Activated CD4-positive, alpha-beta T cell treated with anti-CD3 and anti-CD28 coated beads, Interleukin-2, amount 50 U/mL, for 24 hours (primary cell): Measurements from ENCODE around the gene PRB2.
"Not testable (repeated sequence)": the region's sequence is repeated elsewhere in the genome, so short reads cannot be mapped to it uniquely, and the experiment has no call there.

Experiments used
- DNase-seq, 2 donors: peaks; one replicate each; pipeline ENCODE4 v3.0.0-alpha.2; 2020; ENCODE audit warnings: low read depth in 1 of 2, low spot score in 1 of 2

Gene PRB2

DNA sequence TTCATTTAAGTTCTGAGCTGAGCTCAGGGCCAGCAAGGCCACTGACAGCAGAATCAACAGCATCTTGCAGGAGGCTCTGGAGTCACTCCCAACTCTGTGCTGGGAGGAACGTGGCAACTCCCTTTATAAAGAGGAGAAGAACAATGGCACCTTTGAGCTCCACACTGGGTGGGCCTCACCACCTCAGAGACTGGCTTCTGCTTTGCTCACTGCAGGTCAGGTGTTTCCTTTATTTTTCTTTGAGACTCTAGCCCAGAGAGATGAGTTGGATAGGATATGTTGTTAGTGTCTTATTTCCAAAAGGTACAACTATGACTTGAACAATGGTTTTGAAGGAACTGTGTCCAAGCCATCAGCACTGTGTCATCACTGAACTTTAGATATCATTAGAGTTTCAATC, at the start of gene PRB2:
Gene PRB2, minus strand, starts transcription at position 101 of the 400 bp plus-strand sequence. Its CDS starts 38 bp downstream, at position 63.
- not testable (repeated sequence) for DNase-seq

DNA sequence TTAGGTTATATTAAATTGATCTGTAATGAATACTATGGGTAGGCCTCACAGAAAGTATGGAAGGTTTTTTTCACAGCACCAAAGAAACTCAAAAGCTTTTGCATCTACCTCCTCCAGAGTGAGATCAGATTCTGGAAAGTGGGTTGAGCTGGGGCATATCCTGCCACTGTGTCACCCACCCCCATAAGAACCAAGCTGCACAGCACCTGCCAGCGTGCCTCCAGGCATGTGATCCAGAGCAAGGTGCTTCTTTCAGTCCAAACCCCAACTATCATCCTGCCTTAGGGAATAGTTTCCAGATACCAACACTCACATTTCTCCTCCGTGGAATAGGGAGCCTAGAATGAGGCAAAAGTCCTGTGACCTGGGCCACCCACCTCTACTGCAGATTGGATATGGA, 42.6 kb upstream of the PRB2 start:
- no peak for DNase-seq

DNA sequence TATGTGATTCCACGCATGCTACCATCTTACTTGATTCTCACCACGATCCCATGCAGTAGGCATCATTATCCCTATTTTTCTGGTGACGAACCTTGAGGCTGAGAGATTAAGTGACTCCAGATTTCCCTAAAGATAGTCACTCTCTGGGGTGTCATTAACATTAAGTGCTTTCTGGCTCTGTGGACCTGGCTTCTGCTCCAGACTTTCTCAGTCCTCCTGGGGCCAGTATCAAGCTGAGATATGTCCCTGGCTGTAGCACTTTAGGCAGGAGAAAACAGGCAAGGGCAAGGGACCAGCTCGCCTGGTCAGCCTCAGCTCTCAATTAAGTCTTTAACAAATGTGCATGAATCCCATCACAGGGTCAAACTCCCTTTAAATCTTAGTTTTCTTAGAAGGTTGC, 38.3 kb upstream of the PRB2 start:
- no peak for DNase-seq

DNA sequence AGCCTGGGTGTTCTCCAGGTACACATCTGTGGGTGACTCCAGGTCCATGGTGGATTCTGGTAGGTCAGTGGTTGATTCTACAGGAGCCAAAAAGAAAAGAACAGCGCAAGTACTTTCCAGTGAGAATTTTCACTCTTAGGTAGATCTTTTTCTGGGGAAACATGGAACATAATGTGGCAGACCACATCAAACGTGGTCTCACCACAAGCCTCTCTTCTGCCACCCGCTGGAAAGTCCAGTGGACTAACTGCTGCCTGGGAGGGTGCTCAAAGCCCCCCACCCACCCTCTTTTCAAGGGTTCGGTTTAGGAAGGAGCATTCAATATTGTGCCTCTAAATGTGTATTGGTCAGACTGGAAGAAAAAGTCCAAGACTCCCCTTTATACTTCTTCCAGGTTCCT, 36.1 kb upstream of the PRB2 start:
- no peak for DNase-seq

DNA sequence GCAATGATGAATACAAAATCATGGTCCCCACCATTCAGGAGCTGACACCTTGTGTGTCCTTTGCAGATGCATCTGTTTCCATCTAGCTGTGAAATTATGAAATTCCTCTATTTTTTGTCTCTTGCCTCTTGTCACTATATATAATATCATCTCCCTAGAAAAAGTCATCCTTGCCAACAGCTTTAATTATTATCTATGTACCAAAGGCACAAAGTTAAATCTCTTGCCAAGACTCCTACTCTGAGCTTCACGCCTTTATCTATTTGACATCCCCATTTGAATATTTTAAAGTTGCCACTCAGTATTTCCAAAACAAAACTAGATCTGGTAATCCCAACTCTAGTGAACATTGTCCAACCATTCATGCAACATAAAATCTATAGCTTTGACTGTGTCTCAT, 32.0 kb upstream of the PRB2 start:
- DNase-seq: no peak

DNA sequence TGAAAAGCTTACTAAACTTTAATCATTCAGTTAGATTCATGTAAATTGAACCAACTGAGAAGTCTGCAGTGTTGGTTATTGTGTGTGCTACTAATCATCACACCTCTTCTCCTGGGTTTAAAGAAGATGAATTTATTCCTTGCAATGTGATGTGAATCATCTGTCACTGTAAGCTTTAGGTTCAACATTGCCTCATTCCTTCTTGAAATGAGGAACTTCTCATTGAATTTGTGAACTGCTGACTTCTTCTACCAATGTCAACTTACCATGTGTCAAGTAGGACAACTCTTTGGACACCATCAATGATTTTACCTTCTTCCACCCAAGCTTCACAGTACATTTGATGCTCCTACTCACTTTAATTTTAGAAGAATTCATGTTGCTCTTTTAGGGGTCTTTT, 17.4 kb upstream of the PRB2 start:
- no peak for DNase-seq

DNA sequence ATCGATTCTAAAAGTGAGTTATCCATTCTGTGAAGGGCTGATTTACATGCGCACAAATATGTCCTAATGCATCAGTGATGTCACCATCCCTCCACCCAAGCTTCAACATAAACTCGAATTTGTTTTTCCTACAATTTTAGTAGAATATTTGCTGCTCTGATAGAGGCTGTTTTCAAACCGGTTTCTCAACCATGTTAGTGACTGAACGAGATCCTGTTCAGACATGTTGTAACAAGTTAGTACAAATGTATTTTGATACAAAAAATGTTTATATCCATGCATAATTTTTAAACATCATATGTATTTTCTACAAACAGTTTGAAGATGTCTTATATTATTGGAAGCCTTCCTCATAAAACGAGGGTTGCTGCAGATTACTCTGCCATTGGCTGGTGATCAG, 12.7 kb upstream of the PRB2 start:
- DNase-seq: no peak

DNA sequence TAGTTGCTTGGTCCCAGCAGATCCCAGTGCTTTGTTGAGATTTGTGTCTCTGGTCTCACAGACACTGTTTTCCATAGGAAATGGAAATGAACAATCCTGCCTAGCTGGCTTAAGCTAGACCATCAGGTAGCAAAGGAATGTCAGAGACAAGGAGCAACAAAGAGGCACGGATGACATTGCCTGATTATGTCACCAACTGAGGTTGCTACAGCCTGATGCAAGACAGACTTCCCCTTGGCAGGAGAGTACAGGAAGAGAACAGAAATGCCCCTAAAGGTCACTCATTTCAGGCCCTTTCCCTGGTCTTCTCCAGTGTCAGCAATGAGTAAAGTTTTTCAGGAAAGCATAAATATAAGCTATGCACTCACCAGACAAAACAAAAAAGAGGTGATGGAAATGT, 2.0 kb upstream of the PRB2 start:
- DNase-seq: no peak

DNA sequence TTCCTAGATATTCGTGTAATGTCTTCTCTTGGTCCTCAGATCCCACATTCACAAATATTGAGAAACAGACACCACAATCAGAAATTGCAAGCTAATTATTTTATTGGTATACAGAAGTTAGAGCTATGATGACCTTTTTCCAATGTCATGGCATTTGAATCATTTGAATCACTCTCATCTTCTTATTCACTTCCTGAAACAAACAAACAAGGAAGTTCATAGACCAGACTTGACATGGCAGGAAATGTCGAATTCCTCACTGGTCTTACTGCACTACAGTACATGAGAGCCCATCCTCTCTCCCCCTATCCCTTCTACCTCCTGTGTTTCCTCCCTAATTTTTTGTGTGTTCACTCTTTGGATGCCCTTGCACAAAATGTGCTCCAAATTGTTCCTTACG, 3.9 kb downstream of the PRB2 start:
- DNase-seq: not testable (repeated sequence)

DNA sequence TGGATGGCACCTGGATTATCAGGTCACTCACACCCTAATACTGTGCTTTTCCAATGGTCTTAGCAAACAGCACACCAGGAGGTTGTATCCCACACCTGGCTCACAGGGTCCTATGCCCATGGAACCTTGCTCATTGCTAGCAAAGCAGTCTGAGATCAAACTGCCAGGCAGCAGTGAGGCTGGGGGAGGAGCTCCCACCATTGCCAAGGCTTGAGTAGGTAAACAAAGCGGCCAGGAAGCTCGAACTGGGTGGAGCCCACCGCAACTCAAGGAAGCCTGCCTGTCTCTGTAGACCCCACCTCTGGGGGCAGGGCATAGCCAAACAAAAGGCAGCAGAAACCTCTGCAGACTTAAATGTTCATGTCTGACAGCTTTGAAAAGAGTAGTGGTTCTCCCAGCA, 17.9 kb downstream of the PRB2 start:
- not testable (repeated sequence) for DNase-seq

DNA sequence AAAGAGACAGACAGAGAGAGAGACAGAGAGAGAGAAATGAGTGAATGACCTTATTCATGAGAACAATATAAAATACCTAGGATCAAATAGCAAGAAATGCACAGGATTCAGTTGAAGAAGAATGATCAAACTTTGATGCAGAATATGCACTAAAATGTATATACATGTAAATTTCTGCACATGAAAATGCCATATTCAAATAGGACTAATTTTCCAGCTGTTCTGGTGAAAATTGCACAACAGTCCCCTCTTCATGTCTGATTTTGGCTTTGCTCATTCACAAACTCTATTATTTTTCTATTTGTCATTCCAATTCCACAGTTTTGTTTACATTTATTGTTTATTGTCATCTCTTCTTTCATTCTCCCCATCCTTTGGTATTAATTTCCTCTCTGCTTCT, 34.2 kb downstream of the PRB2 start:
- no peak for DNase-seq

DNA sequence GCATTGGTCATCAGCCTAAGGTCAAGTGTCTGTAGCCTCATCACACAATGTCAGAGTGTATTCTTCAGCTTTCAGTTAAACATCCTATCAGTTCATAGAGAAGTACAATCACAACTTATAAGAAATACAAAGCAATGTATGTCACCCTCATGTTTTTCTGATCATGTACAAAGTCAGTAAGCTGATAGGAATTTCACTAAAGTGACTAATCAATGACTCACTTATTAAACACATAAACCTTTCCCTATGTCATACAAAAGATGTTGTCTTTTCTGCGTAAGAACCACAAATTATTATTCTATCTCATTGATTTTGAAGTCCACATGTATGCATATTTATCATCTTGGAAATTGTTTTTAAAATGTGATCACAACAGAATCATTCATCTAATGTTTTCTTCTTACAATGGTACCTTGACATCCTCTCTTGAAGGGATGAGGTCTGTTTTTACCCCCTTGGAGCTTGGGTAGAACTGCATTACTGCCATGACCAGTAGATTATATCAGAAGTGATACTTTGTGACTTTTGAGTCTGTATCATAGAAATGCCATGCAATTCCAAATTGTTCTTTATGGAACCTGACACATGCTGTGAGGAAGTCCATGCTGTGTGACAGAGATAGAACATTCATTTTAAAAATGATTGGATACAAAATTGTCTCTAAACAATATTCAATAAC, 35.0 kb downstream of the PRB2 start:
- DNase-seq: not testable (repeated sequence)

DNA sequence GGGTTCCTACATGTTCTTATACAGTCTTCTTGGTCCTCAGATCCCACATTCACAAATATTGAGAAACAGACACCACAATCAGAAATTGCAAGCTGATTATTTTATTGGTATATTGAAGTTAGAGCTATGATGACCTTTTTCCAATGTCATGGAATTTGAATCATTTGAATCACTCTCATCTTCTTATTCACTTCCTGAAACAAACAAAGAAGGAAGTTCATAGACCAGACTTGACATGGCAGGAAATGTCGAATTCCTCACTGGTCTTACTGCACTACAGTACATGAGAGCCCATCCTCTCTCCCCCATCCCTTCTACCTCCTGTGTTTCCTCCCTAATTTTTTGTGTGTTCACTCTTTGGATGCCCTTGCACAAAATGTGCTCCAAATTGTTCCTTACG, 43.6 kb downstream of the PRB2 start:
- not testable (repeated sequence) for DNase-seq

DNA sequence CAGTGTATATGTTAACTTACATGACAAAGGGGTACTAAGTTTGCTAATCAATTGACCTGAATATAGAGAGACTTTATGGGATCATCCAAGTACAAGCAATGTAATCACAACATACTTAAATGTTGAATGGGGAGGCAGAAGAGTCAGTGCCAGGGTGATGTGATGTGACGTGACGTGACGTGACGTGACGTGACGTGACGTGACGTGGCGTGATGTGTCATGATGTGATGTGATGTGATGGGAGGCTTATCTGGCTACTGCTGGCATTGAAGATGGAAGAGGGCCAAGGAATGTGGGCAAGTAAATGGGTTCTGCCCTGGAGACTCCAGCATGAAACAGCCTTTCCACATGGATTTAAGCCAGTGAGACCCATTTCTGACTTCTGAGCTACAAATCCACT, 46.9 kb downstream of the PRB2 start:
- DNase-seq: no peak

DNA sequence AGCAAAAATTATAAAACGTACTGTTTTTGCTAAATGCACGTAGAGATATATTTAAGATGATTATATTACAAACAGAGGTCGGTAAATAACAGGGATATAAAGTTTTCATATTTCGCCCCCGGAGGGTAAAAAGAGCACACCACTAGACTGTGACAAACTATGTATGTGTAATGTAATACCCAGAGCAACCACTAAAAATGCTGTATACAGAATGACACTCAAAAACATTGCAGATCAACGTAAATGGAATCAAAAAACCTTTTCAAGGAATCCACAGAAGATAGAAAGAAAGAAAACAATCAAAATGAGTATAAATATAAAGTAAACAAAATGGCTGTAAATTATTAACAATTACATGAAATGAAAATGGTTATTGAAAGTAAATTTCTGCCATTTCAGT, 47.6 kb downstream of the PRB2 start:
- DNase-seq: no peak

DNA sequence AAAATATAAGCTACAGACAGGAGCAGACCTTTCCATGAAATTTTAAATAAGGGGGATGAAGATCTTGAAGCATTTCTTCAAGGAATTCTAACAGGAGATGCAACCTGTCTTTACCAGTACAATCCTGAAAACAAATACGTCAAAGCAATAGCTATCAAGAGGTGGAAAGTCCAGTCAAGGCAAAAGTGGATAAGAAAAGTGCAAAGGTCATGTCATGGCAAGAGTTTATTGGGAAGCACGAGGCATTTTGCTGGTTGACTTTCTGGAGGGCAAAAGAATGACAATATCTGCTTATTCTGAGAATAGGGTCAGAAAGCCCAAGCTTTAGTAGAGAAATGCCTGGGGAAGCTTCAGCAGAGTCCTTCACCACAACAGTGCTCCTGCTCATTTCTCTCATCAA, 50.9 kb downstream of the PRB2 start:
- no peak for DNase-seq
